HG03565 (cell line): Measurements from ENCODE around the gene RMND5A.
A peak's percentile ranks its signal among the peaks of the same experiment; 100 is the strongest.

ENCODE experiments used
- ATAC-seq: cut with Tn5 transposase; IDR thresholded peaks from one replicate; pipeline ENCODE4 v1.9.1; 2021; ENCODE audit warnings: mild to moderate bottlenecking, moderate library complexity; ENCODE audit not compliant: unreplicated experiment

RMND5A gene

DNA sequence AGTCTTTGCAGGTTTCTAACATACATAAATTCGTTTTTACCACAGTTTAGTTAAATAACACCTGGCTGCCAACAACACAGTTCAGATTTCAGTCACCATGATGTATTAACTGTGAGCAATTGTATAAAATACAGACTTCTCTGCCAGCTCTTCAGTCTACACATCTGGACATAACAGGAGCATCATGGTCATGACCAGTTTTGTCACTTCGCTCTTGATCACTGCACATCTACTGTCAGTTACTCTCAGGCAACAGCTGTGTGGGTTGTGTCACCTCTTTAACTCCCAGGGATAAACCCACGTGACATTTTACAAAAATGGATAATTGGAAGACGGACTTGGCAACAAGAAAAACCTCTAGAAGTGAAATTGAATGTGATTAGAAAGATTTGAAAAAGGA lies 40.3 kb downstream of the RMND5A start:
- ATAC-seq, result no peak

DNA sequence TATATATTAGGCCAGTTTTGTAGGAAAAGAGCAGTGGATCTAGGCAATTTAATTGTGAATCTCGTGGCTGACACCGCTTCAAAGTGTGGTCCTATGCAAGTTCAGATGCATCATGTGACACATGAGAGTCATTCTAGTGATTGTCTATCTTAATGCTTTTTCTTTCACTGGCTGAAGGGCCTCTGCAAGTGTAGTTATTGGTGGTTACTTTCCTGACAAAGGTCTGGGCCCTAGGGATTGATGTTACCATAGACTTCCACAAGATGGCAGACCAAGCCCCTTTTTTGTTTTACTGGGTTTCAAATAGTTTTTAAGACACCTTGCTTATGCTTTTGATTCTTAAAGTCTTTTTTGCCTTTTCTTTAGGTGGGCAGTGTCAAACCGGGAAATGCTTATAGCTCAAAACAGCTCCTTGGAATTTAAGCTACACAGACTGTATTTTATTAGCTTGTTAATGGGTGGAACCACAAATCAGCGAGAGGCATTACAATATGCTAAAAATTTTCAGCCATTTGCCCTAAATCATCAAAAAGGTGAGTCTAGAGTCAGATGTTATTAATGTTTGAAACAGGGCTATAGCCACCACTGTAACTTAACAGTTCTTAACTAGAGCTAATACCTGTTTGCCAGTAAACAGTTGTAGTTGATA lies 44.7 kb downstream of the RMND5A start:
- peak; percentile 72 for ATAC-seq

DNA sequence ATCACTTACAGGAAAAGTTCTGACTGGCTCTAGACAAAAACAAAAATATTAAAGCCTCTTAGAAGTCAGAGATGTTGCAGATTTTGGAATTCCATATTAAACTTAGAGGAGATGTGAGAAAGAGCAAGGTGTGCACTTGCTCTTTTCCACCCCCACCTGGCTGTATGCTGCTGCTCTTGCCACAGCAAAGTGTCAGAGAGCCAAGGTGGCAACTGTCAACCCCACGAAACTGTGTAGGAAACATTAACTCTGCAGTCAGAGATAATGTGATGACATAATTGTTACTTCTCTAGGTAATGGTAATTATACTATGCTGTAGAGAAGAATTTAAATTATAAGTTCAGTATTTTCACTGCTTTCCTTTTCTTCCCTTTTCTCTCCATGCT lies 45.2 kb downstream of the RMND5A start:
- ATAC-seq, result no peak

DNA sequence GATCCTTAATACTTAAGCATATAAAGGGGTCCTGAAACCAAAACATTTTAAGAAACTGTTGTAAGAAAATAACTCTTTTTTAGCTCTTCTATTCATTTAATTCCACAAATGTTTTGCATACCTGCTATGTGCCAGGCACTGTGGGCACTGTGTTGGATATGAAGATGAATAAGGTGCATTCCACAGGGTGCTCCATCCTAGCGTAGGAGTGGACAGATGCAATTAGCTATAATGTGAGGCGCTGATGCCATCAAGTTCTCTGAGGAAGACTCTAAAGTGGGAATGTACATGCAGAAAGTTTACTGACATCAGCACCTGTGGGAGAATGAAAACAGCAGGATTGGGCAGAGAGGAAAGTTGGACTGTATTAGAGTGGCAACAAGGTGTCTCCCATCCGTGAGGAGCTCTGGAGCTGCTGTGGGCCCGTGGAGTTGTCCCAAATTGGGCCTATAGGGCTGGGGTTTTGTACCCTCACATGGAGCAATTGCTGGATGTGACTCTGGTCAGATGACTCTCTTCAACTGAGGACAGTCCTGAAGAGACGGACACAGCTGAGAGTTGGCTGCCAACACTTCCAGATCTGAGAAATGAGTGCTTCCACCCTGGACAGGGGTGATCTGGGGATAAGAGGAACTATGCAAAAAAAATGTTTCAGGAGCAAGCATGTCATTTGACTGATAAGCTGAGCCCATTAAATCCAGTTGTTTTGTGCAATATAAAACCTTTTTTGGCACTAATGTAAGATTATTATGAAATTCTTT lies 48.3 kb downstream of the RMND5A start:
- ATAC-seq, result no peak

DNA sequence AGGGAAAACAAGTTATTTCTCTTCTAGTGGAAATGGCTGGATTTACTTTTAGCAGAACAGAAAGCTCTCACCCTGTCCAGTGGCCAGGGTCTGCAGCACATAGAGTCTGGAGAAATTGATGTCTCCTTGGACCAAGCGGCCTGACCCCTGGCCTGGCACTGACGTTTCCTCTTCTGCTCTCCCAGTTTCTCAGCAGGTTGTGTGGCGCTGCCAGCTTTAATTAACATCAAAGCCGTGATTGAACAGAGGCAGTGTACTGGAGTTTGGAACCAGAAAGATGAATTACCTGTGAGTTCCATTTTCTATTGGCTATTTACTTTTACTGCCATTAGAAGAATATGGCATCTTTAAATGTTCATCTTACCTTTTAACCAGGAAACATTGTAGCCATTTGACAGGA lies 49.7 kb downstream of the RMND5A start:
- ATAC-seq, result no peak

DNA sequence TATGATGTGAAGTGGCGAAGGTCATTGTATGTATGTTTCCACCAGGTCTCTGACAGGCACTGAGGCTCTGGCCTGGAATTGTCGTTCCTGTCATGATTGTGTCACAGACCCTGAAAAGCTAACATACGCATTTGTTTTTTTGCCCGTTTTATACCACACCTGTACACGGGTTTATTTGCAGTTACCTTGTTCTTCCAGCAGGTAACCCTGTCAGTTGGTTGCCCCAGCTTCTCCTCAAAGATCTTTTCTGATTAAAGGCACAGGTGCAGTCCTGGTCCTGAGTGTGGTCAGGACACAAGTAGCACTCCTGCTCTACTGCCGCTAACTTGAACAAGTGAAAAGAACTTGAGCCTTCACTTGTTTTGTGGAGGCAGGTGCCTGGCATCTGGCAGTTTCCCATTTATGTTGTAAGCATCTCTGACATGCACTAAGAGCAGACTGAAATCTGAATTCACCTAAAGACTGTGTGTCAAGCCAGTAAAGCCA lies 50.8 kb downstream of the RMND5A start:
- ATAC-seq, result no peak

DNA sequence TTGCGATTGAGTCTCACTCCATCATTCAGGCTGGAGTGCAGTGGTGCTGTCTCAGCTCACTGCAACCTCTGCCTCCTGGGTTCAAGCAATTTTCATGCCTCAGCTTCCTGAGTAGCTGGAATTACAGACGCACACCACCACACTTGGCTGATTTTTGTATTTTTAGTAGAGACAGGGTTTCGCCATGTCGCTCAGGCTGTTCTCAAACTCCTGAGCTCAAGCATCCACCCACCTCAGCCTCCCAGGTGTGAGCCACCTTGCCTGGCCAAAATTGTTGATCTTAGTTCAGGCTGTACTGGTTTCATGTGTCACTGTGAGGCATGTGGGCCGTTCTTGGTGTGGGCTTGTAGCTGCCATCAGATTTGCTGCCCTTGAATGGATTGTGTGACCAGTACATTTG lies 52.5 kb downstream of the RMND5A start:
- no peak for ATAC-seq

DNA sequence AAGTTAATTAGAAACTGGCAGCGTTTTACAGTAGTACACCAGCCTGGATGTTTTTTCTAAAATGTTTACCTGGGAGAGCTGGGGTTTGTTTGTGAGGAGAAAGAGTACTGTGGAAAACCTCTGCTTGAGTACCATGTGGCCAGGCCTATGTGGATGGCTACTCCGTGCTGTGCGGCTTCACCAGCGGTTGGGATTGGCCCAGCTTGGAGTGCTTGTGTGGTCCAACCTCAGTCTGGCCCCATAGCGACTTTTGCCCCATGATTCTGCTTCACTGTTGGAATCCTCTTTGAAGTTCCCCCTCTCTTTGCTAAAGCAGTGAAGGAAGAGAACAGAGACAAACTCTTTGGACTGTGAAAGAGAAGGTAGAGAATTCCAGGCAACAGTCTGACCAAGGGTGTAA lies 54.8 kb downstream of the RMND5A start:
- ATAC-seq, result no peak

DNA sequence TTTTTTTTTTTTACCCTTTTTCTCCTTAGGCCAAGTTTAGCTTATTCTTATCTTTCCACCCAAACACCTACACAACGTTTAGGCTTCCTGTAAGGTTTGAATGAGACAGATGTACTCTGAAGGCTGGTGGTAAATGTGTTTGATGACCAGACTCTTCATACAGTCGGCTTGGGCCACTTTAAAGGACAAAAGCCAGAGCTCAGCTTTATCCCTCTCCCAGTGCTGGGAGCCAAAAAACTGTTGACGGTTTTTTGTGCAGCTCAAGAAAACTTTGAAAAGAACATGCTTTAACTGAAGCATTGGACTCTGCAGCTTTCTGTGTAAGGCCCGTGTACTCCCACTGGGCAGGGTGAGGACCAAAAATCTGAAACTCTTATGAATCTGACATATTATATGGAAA lies 55.2 kb downstream of the RMND5A start:
- no peak for ATAC-seq

DNA sequence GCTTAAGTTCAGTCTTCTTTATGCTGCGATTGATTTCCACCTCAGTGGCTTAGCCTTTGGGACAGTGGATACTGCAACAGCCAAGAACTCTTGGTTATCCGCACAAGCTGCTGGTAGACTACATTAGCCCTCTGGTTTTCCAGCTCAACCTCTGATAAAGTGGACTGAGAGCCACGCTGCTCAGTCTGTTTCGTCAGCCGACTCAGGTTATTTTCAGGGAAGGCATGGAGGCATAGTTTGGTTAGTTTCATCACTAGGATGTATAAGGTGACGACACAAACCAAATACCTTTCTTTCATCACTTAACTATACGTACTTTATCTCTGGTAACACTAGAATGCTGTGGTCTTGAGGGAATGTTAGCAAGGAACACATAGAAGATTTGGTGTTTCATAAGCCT lies 56.4 kb downstream of the RMND5A start:
- no peak for ATAC-seq

DNA sequence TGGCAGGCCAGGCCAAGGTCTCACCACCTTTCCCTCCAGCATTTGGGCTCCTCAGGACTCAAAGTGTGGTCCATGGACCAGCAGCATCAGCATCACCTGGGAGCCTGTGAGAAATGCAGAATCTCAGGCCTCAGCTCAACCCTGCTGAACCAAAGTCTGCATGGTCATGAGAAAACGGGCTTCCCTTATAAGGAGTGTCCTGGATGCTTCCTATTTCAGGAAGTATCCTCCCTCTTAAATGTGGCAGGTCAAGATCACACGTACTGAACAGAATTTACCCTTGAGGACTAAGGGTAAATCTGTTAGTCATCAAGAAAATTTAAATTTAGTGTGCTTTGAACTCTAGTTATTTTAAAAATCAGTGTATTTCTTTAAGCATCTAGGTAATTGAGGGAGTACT lies 58.9 kb downstream of the RMND5A start:
- ATAC-seq, result no peak

DNA sequence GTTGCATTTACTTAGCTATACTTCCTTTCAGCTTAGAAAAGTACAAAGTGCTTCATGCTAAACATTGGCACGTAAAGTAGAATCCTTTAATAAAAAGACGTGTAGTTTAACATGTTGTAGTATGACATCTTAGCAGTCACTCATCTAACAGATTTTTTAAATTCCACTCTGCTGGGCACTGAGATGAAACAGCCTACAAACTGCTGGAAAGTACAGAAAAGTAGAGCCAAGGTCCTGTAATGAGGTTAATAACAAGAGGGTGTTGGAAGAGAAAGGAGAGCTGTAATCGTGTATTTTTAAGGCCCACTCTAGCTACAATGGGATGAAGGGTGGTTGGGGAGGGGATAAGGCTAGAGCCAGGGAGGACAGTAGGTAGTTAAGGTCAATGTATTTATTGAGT lies 59.9 kb downstream of the RMND5A start:
- ATAC-seq, result no peak

DNA sequence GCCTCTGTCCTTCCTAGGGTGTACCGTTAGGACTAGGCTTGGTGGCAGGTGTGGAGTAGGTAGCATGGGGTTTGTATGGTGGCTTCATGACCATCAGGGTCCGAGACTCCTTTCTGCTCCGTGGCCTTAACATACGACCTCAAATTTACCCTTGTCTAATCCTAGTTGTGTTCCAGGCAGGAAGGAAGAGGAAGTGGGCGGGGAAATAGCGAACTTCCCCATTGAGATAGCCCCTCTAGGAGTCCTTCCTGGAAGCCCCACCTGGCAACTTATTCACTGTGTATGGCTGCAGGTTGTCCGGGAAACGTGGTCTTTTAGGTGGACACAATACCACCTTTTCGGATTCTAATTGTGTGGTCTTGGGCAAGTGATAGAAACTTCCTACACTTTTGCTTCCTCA lies 61.3 kb downstream of the RMND5A start:
- ATAC-seq, result no peak

DNA sequence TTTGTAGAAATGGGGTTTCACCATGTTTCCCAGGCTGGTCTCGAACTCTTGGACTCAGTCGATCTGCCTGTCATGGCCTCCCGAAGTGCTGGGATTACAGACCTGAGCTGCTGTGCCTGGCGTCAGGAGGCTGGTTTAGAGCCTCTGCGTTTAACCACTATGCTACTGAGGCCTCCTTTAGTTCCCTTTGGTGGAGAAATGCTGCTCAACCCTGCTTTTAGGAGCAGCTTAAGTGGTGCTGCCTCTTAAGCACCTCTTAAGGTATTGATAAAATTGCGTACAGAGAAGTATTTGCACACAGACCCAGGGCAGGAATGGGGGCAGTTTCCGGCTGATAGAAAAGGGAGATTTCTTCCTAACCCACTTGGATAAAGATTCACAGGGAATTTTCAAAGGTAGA lies 62.7 kb downstream of the RMND5A start:
- ATAC-seq, result no peak

DNA sequence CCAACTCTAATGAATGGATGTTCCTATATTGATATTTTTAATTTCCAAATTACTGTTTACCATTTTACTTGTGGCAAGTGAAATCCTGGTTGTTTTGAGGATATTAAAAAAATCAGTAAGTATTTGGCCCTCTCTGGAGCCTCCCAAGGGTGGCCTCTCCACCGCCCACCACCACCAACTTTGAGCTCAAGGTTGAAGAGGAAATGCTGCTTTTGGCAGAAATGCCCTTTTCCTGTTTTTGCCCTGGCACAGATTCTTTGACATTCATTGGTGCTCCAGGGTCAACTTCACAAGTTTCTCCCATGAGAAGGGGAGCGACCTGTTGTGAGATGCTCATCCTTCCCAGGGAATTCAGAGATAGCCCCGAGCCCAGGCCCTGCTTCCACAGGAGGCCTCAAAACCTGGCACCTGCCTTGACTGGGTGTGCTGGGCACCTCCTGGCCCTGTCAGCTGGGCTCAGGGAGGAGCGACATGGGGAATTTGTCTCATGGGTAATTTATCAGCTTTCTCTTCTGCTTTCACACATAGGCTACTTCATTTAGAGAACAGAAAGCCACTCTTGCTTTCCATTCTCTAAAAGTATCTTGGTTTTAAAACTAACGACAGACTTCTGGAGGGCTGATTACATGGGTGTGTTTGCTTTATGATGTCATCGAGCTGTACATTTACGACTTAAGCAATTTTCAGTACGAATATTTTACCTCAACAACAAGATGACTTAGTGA lies 63.7 kb downstream of the RMND5A start:
- peak; percentile 93 for ATAC-seq

DNA sequence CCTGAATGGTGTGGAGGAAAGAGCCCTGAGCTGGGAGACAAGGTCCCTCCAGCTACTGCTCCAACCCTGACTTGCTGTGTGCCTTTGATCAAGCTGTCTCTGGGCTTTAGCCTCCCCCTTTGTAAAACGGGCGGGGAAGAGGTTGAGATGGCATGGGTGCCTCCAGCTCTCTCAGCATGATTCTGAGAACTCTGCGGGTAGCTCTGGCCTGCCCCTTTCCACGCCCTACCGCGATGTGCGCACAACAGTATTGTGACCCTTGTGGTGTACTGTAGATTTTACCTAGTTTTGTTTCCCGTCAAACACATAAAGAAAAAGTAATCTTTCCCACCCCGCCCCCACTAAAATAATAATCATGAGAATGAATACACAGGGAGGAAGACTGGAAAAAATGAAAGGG lies 65.4 kb downstream of the RMND5A start:
- no peak for ATAC-seq

DNA sequence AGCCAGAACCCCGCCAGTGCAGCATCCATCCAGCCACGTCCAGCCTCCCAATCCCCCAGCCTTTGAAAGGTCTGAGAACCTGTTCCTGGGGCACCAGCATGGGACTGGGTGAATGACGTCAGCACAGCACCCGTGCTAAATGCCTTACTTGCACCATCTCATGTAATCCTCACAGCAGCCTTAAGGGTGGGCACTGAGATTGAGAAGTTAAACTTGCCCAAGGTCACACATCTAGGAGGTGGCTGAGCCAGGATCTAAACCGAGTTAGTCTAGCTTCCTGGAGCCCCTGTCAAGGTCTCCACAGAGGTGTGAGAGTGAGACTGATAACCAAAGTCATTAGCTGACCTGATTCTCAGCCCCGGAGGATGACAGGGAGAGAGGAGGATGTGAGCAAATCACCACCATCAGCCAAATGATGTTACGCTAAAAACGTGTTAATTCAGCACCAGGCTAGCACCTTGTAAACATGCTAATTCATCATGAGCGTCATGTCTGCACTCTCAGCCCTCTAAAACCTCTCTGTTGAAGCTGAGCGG lies 66.0 kb downstream of the RMND5A start:
- ATAC-seq, result no peak

DNA sequence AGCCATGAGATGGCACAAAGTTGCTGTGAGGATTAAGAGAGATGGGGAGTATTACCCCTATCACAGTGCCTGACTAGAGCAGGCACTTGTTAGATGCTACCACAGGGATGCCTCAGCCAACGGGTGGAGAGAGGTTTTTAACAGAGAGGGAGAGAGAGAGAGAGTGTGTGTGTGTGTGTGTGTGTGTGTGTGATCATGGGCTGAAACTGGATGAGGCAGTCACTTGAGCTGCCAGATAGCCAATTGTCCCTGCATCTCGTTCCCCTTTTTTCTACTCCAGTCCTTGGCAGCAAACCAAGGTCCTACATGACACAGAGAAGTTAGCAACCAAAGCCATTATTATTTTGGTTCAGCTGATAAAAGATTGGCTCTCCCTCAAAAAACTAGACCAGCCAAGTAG lies 67.6 kb downstream of the RMND5A start:
- ATAC-seq, result no peak

DNA sequence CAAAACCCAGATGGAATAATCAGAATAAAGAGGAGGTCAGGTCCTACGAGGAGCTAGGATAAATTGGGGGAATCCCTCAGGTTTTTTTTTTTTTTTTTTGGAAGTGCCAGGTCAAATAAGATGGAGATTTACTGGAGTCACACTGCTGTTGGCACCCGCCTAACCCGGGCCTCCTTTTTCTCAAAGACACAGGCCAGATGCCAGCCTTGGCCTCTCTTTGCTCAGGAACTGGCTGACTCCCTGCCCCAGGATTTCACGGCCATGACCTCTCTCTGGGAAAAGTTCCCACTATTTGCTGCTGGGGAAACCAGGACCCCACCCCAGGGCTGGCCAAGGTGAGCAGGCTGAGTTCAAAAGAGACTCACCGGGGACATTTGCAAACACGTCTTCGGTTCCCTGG lies 68.1 kb downstream of the RMND5A start:
- no peak for ATAC-seq

DNA sequence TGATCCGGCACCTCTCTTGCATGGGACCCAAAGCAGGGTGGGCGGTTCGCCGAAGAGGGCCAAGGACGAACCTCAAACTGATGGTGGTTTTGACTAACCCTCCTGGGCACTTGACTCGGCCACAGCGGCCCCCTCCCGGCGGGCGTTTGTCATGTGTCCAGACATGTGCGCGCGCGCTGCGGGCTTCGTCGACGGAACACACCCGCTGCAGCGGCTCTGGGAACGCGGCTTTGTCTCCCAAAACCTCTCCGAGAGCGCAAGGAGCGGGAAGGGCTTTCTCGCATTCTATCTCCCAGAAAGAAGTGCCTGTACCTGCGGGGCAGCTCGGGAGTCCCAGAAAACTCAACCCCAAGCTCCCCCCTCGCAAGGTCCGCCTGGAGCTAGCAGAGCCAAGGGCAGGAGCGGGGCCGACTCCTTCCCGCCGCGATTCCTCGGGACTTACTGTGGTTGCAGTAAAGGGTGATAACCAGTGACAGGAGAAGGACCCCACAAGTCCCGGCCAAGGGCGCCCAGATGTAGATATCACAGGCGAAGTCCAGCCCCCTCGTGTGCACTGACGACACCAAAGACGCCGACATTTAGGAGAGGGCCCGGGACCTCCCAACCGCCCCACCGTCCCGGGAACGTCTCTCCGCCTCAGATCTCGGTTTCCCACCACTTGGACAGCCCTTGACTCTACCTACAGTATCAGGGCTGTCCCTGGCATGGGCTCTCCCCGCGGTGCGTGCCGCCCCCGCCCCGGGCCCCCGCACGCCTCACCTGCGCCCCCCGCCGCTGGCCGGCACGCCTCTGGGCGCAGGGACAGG lies 69.0 kb downstream of the RMND5A start:
- no peak for ATAC-seq

DNA sequence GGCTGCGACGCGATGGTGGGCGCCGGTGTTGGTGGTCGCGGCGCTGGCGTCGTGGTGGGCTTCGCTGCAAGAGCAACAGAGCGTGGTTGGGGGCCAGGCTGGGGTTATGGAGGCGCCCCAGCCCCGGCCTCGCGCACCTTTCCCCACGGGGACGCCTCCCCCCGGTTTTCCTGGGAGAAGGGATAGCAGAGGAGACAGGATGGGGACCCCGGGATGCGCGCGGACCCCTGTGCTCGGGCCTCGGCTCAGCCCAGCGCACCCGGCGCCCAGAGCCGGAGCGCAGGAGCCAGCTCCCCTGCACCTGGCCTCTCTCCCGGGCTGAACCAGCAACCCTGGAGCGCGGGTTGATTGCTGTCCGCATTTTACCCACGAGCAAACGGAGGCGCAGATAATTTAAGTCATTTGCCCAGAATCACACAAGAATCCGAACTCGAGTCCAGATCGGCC lies 69.6 kb downstream of the RMND5A start:
- ATAC-seq, result no peak
